ENCODE data around the gene ADCY10. TPM values are rescaled to one million over a fixed set of nuclear protein-coding genes. Genes with fewer than 3 reads are reported as not detected.

Gene ADCY10
- polyA plus RNA-seq, 3 donors = 0.37 to 0.73 (median 0.40) TPM

DNA sequence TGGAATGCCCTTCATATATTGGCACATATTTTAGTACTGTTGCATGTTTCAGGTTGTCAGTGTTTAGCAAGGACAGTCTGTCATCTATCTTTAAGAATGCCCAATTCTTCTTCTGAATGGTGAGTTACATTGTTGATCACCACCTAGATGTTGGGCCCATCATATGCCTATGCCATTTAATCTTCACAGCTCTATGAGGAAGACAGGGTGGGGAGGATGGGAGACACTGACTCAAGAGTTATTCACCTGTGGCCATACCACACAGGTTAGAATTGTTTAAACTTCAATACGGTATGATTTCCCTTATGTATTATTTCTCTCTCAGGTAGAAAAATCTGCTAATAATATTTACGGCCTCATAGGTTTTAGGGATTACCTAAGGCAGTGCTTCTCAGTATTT is 147.4 kb downstream of the ADCY10 start:
- DNase-seq (ENCODE audit: extremely low read depth in 1 of 11, low read depth in 9 of 11, low spot score in 4 of 11) = no peak

DNA sequence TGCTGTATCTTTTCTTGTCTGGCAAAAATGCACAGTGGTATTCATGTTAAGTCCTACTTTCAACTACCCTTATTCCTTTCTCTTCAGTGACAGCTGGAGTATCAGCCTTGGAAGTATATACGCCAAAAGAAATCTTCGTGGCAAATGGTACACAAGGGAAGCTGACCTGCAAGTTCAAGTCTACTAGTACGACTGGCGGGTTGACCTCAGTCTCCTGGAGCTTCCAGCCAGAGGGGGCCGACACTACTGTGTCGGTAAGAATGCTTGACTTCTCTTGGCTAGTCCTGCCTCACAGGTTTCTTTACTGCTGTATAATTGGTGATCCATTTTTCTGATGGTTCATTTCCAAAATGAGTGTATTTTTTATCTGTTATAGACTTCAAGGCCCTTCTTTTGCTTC is 148.4 kb downstream of the ADCY10 start:
- DNase-seq (ENCODE audit: extremely low read depth in 1 of 11, low read depth in 9 of 11, low spot score in 4 of 11) = no peak

DNA sequence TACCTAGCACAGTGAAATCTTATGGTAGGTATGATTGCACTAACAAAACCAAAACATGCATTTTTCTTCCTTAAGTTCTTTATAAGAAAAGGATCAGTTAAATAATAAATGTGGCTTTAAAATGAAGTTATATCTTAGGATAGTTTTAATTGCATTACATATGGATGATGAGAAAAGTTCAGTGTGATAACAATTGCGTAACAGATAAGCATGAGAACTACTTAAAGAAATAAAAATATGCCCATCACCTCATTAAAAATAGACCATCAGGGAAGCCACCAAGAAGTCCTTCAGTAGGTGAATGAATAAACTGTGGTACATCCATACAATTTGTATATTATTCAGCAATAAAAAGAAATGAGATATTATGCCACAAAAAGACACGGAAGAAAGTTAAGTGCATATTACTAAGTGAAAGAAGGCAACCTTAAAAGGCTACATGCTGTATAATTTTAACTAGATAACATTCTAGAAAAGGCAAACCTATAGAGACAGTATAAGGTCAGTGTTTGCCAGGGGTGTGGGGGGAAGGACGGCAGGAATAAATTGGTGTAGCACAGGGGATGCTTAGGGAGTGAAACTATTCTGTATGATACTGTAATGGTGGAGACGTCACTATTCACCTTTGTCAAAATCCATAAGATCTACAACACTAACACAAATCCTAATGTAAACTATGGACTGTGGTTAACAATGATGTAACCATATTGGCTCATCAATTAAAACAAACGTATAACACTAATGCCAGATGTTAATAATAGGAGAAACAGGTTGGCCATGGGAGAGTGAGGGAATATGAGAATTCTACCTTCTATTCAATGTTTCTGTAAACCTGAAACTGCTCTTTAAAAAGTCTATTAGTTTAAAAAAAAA is 149.2 kb downstream of the ADCY10 start:
- DNase-seq (ENCODE audit: extremely low read depth in 1 of 11, low read depth in 9 of 11, low spot score in 4 of 11) = no peak

DNA sequence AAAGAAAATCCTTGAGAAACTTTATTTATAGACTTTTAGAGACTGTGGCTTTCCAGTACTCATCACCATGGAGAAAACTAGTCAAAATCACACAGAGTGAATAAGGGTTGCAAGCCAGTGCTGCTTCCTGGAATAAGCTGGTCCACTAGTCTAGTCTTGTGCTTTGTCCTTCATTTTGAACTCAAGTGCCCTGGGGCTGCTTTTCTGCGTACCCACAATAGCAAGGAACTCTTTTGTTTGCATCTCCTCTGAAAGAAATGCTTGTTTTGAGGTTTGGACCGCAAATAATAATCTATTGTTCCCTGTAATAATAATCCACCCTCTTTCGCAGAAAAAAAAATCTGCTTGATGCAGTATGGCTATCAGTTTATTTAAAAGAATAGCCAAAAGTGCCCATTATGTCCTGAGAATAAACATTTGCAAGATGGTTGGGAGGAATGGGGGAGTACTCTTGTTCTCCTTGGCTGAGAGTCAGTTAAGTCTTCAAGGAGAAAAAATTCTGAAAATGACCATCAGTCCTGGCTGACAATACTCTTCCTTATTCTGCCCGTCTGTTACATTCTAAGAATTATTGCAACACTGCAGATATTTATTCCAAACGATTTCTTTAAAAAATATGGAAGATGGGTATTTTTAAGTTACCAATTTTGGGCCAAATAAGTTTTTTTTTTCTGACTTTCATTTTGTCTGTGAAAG is 150.3 kb downstream of the ADCY10 start:
- DNase-seq (ENCODE audit: extremely low read depth in 1 of 11, low read depth in 9 of 11, low spot score in 4 of 11) = no peak

DNA sequence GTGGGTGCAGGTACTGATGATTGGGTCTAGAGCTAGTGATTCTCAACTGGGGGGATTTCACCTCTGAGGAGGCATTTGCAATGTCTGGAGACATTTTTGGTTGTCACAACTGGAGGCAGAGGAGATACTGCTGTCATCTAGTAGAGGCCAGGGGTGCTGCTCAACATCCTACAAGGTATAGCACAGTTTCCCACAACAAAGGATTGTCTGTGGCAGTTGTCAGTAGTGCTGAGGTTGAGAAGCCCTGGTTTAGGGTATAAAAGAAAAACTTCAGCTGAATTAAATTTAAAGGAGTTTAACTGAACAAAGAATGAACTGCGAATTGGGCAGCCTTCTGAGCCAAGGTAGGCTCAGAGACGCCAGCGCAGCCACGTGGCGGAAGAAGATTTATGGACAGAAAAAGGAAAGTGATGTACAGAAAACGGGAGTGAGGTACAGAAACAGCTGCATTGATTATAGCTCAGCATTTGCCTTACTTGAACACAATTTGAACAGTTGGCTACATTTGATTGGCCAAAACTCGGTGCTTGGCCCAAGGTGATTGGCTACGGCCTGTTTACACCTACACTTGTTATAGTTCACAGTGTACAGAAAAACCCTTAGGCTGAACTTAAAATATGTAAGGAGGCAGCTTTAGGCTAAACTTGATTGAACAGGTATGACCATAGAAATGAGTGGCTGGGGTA is 151.7 kb downstream of the ADCY10 start:
- no peak for DNase-seq (ENCODE audit: extremely low read depth in 1 of 11, low read depth in 9 of 11, low spot score in 4 of 11)

GRCh38 chr1:167761400-167761799 is 152.5 kb downstream of the ADCY10 start:
- no peak for DNase-seq (ENCODE audit: extremely low read depth in 1 of 11, low read depth in 9 of 11, low spot score in 4 of 11)

Other genes starting within 250 kb of the ADCY10 start
- 100 to 1,000 TPM; 119 to 148 (median 128) TPM for gene MPZL1, start 192.2 kb downstream of the ADCY10 start, polyA plus RNA-seq (ENCODE audit: insufficient read length in 3 of 3)
- 10 to 100 TPM; 79.2 to 85.6 (median 83.0) TPM for gene DCAF6, start 22.5 kb upstream of the ADCY10 start, polyA plus RNA-seq (ENCODE audit: insufficient read length in 3 of 3)
- gene MPC2, start 22.9 kb upstream of the ADCY10 start, polyA plus RNA-seq (ENCODE audit: insufficient read length in 3 of 3) = 100 to 1,000 TPM; 191 to 200 (median 198) TPM
- gene GPR161, start 222.8 kb upstream of the ADCY10 start, polyA plus RNA-seq (ENCODE audit: insufficient read length in 3 of 3) = 10 to 100 TPM; 16.7 to 23.9 (median 20.0) TPM